ENCODE data around the gene MDP1.

The MDP1 gene

DNA sequence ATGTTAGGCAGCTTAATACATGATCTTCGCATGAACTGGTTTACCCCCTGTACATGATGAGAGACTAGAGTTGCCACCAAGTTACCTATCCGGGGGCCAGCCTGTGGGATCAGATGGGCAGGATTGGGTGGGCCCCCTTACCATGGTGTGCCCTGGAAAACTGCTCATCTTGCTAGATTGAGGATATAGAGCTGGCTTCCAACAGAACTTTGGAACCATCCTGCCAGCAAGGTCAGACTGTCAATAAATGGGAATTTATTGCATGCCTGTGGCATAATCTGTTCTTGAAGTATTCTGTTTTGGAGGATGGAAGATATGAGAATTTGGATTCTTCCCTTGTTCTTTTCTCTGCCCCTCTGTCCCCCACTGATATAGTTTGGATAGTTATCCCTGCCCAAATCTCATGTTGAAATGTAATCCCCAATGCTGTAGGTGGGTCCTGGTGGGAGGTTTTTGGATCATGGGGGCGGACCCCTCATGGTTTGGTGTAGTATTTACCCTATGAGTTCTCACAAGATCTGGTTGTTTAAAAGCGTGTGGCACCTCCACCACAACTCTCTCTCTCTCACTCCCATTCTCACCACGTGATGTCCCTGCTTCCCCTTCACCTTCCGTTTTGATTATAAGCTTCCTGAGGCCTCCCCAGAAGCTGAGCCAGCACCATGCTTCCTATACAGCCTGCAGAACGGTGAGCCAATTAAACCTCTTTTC lies 16.9 kb downstream of the MDP1 start:
- DNase-seq (ENCODE audit: low read depth): no peak

DNA sequence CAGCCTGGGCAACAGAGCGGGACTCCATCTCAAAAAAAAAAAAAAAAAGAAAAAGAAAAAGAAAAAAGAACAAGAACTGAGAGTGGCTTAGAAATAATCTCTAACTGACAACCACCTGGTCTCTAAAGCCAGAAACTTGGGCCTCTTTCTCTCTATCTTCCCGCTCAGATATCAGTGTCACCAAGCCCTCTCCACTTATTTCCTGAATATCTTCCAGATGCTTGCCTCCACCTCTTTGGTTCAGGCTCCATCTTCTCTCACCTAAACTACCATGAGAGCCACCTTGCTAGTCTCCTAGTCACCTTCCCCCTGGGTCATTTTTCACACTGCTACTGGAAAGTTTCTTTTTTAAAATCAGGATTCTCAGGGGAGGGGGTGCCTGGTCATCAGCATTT lies 18.8 kb downstream of the MDP1 start:
- no peak for DNase-seq (ENCODE audit: low read depth)

DNA sequence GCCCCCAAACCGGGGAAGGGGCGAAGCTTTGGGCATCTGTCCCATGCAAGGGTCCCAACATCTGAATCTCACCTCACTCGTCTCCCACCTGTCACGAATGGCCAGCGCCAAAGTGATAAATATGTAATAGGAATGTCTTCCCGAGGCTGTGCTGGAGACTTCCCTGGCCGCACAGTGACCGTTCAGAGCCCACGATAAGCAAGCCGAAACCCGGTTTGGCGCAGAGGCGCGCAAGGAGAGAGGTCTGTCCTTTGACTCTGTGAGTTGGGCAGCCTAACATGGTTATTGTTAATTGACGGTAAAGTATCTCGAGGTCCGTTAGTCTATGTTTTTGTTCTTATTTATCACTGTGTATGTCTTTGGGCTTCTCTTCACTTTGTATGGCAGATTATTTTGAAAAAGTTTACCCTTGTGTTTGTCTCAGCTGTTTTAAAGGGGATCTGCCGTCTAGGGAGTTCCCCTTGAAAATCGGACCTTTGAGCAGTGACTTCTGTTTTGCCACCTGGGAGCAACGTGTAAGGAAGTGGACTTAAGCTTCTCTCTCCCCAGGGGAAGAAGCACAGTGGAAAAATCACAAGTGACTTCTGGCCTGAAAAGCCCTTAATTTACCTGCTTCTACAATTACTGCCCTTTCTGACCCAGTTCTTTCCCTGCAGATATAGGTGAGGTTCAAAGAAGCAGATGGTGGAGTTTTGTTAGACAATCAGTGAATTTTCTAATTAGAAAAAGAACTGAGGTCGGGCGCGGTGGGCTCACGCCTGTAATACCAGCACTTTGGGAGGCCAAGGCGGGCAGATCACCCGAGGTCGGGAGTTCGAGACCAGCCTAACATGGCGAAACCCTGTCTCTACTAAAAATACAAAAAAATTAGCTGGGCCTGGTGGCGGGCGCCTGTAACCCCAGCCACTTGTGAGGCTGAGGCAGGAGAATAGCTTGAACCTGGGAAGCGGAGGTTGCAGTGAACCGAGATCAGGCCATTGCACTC lies 19.5 kb downstream of the MDP1 start:
- DNase-seq (ENCODE audit: low read depth): no peak

DNA sequence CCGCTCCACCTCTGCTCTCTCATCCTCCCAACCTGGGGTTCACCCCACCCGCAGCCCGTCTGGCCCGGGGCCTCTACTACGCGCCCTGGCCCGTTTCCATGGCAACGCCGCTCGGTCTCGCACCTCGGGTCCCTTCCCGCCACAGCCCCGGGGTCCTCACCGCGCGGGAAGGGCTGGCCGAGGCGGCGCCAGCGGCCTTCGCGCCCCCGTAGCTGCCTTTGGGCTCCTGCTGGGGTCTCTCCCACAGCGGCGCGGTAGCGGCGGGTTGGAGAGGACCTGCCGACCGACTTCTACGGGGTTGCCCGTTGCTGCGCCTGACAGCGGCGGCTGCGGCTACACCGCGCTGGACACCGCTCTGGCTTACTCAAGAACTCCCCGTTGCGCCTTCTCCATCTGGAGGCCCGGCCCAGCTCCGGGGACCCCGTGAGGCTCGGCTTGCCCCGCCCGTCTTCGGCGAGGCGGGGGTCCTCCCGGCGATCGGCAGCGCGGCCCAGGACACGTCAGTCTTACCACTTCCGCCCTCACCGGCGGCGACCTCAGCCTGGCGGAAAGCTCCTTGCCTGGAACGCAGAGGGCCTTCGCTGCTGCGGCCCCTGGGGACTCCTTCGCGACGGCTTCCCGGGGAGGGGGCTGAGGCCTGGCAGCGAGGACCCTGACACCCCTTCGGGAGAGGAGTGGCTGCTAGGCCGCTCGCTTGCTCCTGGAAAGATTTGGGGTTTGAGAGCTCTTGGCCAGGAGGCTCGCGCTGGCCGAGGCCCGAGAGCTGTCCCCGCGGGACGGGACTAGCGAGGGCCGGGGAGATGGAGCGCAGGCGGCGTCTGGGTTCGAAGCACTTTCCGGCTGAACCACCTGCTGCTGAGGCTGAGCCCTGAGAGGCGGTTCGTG lies 20.4 kb downstream of the MDP1 start, which contains the start of gene TM9SF1:
TSS of gene TM9SF1 (minus strand) at position 256 of the 885 bp plus-strand sequence. CDS start 422 bp downstream, outside the sequence.
- peak; percentile 46 for DNase-seq (ENCODE audit: low read depth)

DNA sequence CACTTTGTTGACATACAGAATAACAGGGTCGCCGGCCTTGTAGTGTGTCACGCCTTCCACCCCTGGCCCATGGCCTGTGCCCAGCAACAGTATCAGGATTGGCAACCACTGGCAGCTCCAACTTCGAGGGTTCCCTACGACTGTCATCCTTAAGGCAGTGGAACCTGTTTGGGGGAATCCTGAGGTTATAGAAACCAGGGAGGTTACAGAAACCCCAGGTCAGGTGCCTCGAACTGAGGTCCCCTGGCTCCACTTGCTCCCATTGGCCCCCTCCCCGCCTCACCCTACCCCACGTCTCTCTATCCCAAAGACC lies 21.0 kb downstream of the MDP1 start:
- DNase-seq (ENCODE audit: low read depth): no peak

DNA sequence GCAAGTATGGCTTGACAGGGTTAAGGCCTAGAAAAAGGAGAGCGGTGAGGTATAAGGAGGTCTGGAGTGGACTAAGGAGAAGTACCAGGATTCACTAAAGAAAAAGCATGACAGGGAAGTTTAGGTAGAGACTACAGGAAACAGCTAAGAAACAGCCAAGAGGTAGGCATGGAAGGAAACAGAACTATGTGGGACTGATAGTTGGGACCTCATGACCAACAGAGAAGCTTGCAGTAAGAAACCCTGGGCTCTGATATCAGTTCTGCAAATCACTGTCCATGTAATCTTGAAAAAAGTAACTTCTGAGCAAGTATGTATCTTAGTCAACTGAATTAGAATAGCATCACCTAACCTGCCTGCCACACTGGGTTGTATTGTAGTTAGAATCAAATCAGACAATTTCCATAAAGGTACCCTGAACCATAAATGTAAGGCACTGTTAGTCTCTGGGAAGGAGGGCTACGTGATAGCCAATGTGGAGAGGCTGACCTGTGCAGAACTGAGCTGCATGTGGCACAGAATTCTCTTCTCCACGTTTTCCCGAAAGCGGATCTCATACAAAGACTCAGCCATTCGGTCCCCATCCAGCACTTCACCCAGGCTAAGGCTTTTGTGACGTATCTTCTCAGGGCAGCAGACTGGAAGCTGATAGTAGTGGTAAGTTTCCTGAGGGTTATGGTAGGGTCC lies 21.5 kb downstream of the MDP1 start:
- no peak for DNase-seq (ENCODE audit: low read depth)

DNA sequence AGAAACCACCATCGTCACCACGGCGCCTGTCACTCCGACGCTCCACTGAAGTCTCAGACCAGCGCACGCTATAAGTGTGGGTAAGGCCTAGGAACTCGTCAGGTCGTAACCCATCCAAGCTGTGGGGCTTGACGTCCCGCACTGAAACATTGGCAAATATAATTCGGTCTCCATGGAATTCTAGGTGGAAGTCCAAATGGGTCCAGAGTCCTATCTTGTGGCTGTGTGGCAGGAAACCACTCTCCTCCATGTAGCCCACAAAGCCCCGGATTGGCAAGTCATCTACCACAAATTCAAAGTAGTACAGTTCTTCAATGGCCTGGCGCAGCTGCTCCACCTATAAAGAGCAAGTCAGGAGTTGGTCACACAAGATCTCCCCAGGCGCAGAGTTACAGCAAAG lies 22.9 kb downstream of the MDP1 start:
- no peak for DNase-seq (ENCODE audit: low read depth)

DNA sequence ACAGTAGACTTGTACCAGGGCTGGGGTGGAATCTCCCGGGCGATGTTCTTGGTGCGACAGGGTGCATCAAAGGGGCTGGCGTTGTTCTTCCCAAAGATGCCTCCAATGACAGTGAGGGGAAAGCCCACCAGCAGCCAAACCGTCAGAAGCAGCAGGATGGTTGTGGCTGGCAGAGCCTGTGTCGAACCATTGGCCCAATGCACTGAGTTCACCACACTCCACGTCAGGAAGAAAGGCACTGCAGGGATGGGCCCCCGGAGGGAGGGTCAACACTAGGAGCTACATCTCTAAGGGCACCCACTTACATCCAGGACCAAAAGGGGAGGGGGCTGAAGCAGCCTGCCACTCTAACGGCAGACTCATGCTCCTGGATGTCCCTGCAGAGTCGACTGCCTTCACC lies 25.4 kb downstream of the MDP1 start:
- no peak for DNase-seq (ENCODE audit: low read depth)

DNA sequence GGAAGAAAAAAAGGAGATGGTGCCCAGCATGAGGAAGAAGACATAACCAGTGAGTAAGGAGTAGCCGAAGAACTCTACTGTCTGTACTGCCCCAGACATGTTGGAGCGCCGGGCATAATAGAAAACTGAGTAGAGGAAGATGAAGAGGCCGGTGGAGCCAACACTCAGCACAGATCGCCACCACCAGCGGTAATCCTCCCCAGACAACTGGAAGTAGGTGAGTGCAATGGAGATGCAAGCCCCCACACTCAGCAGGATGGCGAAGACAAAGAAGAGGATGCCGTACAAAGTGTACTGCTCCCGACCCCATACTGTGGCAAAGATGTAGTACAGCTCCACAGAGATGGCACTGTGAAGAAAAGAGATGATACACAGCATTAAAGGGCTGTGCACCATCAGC lies 26.4 kb downstream of the MDP1 start:
- DNase-seq (ENCODE audit: low read depth): no peak

DNA sequence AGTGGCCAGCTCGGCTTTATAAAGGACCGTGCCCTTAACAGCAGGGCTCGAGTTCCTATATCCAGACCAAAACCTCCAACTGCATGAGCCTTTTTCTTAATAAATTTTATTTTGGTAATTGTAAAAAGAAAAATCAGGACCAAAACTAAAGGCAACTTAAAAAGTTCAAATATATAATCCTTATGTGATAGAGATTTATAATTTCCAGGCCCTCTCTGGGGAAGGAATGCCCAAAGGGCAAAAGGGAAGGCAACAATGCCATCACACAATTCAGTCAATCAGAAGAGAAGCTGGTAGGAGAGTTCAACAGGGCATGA lies 26.8 kb downstream of the MDP1 start:
- no peak for DNase-seq (ENCODE audit: low read depth)

DNA sequence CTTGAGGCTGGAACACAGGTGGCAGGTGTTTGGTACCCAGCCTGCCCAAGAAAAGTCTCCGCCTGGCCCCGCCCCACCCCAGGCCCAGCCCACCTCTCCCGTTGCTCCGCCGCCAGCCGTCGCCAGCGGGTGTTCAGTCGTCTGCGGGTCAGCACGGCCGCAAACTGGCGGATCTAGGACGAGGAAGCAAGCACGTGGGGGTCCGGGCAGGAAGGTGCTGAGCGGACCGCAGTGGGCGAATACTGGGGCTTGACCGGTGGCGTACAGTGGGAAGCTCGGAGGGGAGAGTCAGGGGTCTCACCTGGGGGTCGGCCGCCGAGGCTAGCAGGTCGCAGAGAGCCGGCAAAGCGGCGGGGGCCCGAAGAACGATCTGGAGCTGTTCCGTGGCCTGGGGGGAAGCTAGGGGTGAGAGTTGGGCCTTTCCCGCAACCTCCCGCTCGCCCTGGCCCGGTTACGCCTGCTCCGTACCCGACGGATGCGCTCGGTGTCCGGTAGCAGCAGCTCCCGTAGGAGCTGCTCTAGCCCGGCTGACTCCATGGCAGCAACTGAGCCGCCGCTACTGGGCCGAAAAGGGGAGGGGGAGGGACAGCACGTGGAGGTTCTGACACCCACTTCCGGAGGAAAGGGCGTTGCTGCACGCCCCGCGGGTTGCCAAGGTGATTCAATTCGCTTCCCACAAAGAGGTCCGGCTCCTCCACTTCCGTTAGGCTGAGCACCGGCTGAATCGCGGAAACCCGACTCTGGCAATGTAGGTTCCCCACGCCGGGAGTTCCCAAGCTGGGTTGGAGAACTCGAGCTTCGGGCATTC lies 27.4 kb downstream of the MDP1 start, which contains the start of gene IPO4:
TSS of gene IPO4 (minus strand) at position 566 of the 808 bp plus-strand sequence. CDS start at position 537, 29 bp downstream.
- DNase-seq (ENCODE audit: low read depth): peak; percentile 81

DNA sequence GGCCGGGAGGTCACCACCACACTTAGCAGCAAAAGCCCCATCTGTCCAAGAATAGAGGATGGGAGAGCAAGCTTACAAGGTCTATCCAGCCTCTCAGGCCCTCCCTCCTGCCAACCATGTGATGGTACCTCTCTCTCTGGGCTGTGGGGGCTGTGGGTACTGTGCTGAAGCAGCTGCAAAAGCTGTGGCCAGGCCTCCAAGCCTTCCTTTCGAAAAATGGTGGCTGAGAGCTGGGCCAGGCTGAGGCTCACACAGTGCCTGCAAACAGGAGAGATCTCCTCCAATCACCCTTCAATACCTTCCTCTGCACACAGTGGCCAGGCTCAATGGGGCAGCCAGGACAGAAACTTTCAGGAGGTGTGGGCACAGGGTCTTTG lies 28.3 kb downstream of the MDP1 start:
- no peak for DNase-seq (ENCODE audit: low read depth)

DNA sequence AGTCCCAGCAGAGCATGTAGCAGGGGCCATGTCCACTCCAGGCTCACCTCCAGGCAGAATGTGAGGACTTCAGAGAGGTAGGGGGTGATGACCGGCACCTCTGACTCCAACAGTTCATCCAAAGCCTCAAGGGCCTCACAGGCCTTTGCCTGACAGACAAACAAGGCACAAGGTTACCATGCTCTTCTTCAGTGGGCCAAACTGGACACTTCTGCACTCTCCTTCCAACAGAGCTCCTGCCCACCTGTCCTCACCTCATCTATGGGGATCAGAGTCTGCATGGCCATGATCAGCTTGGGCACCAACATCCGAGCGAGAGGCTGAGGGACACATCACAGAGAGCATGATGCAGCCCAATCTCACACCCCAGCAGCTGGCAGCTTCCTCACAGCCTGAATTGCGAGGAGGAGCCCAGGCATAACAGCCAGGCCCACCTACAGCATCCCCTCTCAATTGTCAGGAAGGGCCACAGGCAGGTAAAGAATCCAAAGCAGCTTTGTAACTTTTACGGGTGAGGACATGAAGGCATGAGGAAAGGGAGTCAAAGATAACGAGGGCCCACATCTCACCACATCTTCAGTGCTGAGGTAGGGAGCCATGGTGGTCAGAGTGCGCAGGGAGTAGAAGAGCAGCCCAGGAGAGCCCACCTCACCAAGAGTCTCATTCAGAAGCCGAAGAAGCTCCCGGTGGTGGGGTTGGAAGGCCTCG lies 28.9 kb downstream of the MDP1 start:
- no peak for DNase-seq (ENCODE audit: low read depth)

DNA sequence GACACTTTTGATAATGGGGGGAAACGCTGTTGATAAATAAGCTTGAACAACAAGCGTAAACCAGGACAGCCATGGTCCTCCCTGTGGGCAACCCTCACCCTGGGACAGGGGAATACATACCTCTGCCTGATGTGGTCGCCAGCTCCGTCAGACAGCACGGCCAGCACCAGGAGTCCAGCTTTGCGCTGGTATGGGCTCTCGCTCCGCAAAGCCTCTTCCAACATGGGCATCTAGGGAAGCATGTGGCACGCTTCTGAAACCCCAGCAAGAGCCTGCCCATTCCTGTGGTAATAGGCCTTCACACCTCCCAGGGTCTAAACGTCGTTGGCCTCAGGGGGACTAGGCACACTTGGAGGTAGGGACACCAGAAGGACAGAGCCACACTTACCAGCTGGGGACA lies 30.1 kb downstream of the MDP1 start:
- DNase-seq (ENCODE audit: low read depth): no peak

DNA sequence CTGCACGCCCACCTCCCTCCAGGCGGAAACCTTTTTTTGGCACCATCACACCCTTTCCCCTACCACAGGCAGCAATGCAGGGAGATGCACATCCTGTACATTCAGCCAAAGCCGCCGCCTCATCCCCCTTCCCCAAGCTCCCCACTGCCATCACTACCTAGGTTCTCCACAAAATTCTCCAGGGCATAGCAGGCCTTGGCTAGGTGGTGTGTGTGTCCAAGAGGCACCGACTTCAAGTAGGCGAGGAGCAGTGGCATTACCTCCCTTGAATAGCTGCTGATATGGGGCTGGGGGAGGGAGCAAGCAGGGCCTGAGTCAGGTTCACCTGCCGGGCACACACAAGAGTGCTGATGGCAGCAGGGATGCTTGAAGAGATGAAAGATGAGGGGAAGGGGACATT lies 30.8 kb downstream of the MDP1 start:
- no peak for DNase-seq (ENCODE audit: low read depth)

DNA sequence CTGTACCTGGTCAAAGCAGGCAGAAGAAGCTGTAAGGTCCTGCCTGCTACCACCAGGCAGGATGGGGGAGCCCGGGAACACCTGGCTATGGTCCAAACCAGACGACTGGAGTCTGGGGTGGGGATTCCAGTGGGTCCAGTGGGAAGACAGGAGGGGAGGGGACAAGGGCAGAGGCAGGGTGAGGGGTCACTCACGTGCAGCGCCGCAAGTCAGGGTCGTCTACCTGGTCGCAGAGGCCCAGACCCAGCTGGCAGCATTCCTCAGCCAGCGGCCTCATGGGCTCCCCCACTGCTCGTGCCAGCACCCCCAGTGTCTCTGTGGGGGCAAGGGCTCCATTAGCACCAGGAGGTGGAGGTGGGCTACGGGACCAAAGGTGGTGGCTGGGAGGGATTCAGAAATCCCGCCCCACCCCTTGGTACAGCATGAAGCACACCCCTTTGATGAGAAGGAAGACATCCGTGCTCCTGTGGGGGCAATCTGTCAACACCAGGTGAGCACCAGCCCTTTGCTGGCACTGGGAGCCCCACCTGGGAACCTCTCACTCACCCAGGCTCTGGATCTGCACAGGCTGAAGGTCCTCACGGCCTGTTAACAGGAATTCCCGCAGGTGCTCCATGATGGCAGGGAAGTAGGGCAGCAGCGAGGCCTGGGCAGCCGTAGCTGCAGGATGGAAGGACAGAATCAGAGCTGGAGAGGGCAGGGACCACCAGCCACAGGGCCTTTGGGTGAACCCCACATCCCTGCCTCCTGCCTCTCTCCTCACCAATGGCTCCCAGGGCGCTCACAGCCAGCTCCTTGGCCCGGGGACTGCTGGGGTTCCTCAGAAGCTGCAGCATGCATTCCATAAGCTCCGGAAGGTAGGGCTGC lies 31.5 kb downstream of the MDP1 start:
- no peak for DNase-seq (ENCODE audit: low read depth)

DNA sequence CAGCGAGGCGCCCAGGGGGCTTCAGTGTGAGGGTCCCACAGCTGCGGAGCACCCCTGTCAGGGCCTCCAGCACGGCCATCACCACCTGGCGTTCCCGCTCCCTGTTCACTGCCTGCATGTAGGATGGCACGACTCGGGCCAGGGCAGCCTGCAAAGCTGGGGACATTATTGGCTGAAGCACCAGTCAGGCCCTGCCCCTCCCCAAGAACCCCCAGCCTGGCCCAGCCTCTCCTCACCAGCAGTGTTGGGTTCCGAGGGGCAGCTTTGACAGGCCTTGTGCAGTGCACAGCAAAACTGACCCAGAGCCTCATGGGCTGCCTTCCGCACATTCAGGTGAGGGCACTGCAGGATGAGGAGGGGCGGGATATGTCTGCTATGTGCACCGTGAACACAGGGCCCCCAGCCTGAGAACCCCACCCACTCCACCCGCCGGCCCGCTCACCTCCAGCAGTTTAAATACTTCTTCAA lies 32.8 kb downstream of the MDP1 start:
- no peak for DNase-seq (ENCODE audit: low read depth)

DNA sequence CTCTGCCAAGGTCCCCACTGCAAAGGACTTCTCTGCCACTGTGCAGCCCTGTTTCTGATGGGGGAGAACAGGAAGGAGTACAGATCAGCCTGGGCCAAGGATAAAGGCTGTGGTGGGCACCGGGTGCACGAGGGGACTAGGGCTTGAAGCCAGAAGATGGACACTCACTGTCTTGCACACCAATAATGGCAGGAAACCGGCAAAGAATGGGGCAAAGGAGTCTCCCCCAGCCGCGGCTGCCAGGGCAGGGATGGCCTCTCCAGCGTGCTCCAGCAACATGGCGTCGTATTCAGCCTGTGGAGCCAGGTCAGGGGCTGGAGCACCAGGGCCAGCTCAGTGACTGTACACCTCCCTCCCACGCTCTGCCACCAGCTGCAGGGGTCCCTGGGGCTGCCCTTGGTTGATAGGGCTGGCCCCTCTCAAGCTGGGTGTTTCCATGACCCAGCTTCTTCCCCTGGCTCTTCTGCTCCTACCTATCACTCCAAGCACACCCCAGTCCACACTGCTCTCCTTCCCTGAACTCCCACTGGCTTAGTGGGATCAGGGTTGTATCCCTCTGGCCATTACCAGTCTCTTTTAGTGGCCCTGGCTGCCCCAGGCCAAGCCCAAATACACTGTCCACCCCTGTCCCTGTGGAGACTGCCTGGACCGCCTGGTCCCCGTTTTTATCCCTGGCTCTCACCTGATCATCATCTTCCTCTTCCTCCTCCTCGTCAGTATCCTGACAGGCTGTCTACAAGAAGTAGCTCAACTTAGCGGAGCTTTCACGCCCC lies 33.6 kb downstream of the MDP1 start:
- no peak for DNase-seq (ENCODE audit: low read depth)

Data from HS-5 (cell line).